ENCODE measurements around the gene CXorf65. TPM values are rescaled to one million over a fixed set of nuclear protein-coding genes. Genes with fewer than 3 reads are reported as not detected.

Gene CXorf65
- total RNA-seq, 2 donors from 2014 or later, result not detected

DNA sequence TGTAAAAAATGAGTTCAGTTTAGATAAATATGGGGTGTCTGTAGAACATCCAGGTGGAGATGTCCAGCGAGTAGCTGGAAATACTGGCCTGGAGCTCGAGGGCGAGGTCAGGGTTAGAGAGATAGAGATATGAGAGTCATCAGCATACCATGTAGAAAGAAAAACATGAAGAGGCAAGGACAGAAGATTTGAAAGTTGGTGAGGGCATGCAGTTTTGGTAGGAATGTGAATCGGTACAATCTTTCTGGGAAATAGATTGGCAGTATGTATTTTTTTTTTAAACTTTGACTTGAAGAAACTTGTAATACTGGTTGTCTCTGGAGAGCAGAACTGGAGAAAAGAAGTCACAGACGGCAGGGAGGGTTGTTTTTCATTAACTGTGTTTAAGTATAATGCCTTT, 36.0 kb downstream of the CXorf65 start:
- DNase-seq, result no peak
- Histone ChIP-seq H3K4me3 (ENCODE audit: low read length) (no peak overlapping the region), H3K9ac (ENCODE audit: extremely low read depth, low read length, poor library complexity, severe bottlenecking) (no peak overlapping the region), H3K27me3 (ENCODE audit: control insufficient read depth, insufficient read depth, low read length, poor library complexity, severe bottlenecking) (no peaks in the 10 kb centered on the region), H3K4me1 (ENCODE audit: control insufficient read depth, insufficient read depth, low read length) (no peaks in the 10 kb centered on the region), H3K27ac (ENCODE audit: low read depth, low read length) (no peak overlapping the region), H3K36me3 (ENCODE audit: control insufficient read depth, insufficient read depth, low read length) (no peaks in the 10 kb centered on the region), H3K9me3 (ENCODE audit: control insufficient read depth, low read length) (no peaks in the 10 kb centered on the region)
- H3K27ac Mint-ChIP-seq, result no peak overlapping the region
- TF ChIP-seq CTCF (conservative IDR thresholded peaks at IDR 0.05), result no peak
- no peaks in the 10 kb centered on the region for H3K36me3 Mint-ChIP-seq (ENCODE audit: low read depth)
- 92 to 100% methylated on average over 2 to 4 of the region's 5 CpGs for WGBS, 2 experiments (ENCODE audit: insufficient coverage in 1 of 2, insufficient read length in 1 of 2)
- H3K27me3 Mint-ChIP-seq (ENCODE audit: insufficient read depth), result peaks cover 6% of the 10 kb centered on the region
- H3K9me3 Mint-ChIP-seq, result peaks cover 33% of the 10 kb centered on the region
- H3K4me1 Mint-ChIP-seq, result no peaks in the 10 kb centered on the region
- no peak overlapping the region for H3K4me3 Mint-ChIP-seq

GRCh38 chrX:71068044-71068918, 38.3 kb downstream of the CXorf65 start, which contains the start of gene SNX12:
Gene SNX12, minus strand, starts transcription at chrX:71068334. Its CDS starts 28 bp downstream, at chrX:71068306.
- Mint-ChIP-seq H3K36me3 (ENCODE audit: low read depth) (peaks cover 2% of the 10 kb centered on the region), H3K27ac (peak within 1 kb of the TSS; percentile 92), H3K4me3 (peak within 1 kb of the TSS; percentile 90), H3K9me3 (peaks cover 33% of the 10 kb centered on the region), H3K27me3 (ENCODE audit: insufficient read depth) (no peaks in the 10 kb centered on the region), H3K4me1 (no peaks in the 10 kb centered on the region)
- Histone ChIP-seq H3K9me3 (ENCODE audit: control insufficient read depth, low read length) (no peaks in the 10 kb centered on the region), H3K27me3 (ENCODE audit: control insufficient read depth, insufficient read depth, low read length, poor library complexity, severe bottlenecking) (no peaks in the 10 kb centered on the region), H3K36me3 (ENCODE audit: control insufficient read depth, insufficient read depth, low read length) (no peaks in the 10 kb centered on the region), H3K4me3 (ENCODE audit: low read length) (peak within 1 kb of the TSS; percentile 87), H3K4me1 (ENCODE audit: control insufficient read depth, insufficient read depth, low read length) (no peaks in the 10 kb centered on the region), H3K9ac (ENCODE audit: extremely low read depth, low read length, poor library complexity, severe bottlenecking) (peak within 1 kb of the TSS; percentile 31), H3K27ac (ENCODE audit: low read depth, low read length) (peak within 1 kb of the TSS; percentile 32)
- TF ChIP-seq CTCF (conservative IDR thresholded peaks at IDR 0.05), result no peak
- DNase-seq, result peak; percentile 95
- 1 to 6% methylated on average over 9 to 68 of the region's 73 CpGs for WGBS, 2 experiments (ENCODE audit: insufficient coverage in 1 of 2, insufficient read length in 1 of 2)

DNA sequence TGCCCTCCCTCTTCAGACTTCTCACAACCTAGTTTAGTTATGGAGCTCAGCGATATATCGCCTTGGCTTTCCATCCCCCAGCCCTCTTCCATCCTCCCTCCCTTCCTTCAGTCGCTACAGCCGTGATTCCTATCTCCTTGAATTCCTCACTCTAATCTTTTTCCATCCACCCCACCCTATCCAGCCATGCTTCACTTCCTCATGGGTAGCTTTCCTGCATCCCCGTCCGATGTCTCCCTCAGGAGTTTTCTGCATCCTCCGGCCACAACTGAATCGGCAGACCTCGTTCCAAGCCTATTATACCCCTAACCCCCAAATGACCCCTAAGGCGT, 38.9 kb downstream of the CXorf65 start:
- no peak for DNase-seq
- Mint-ChIP-seq H3K36me3 (ENCODE audit: low read depth) (peaks cover 6% of the 10 kb centered on the region), H3K9me3 (peaks cover 36% of the 10 kb centered on the region), H3K4me3 (peak overlapping the region; percentile 90), H3K27me3 (ENCODE audit: insufficient read depth) (no peaks in the 10 kb centered on the region), H3K27ac (peak overlapping the region; percentile 78), H3K4me1 (no peaks in the 10 kb centered on the region)
- Histone ChIP-seq H3K27ac (ENCODE audit: low read depth, low read length) (peak overlapping the region; percentile 32), H3K9me3 (ENCODE audit: control insufficient read depth, low read length) (no peaks in the 10 kb centered on the region), H3K4me3 (ENCODE audit: low read length) (peak overlapping the region; percentile 87), H3K36me3 (ENCODE audit: control insufficient read depth, insufficient read depth, low read length) (peaks cover 3% of the 10 kb centered on the region), H3K9ac (ENCODE audit: extremely low read depth, low read length, poor library complexity, severe bottlenecking) (peak overlapping the region; percentile 31), H3K27me3 (ENCODE audit: control insufficient read depth, insufficient read depth, low read length, poor library complexity, severe bottlenecking) (no peaks in the 10 kb centered on the region), H3K4me1 (ENCODE audit: control insufficient read depth, insufficient read depth, low read length) (no peaks in the 10 kb centered on the region)
- TF ChIP-seq CTCF (conservative IDR thresholded peaks at IDR 0.05), result no peak
- 0% methylated on average over 10 of the region's 10 CpGs; no CpG with 5 or more reads in 1 of the 2 experiments for WGBS, 2 experiments (ENCODE audit: insufficient coverage in 1 of 2, insufficient read length in 1 of 2)

All from endodermal cell (in vitro differentiated cells).